H9 (cell line): ENCODE results near the gene CDH20. TPM values are rescaled to one million over a fixed set of nuclear protein-coding genes. Genes with fewer than 3 reads are reported as not detected.

Experiments used
- DNase-seq: peaks from one replicate; pipeline ENCODE4 v3.0.0-alpha.2; 2017
- H2AFZ ChIP-seq: one replicate; pipeline ENCODE4 v1.6.1; 2013; ENCODE audit warnings: mild to moderate bottlenecking, low read length, control low read depth, moderate library complexity
- H2AK5ac ChIP-seq: 2 replicates; pipeline ENCODE4 v1.6.1; 2013; ENCODE audit warnings: low read length, control low read depth, mixed read lengths; ENCODE audit not compliant: insufficient read length
- H2BK120ac ChIP-seq: one replicate; pipeline ENCODE4 v1.6.1; 2013; ENCODE audit warnings: low read depth, mild to moderate bottlenecking, low read length, control low read depth, inconsistent platforms; ENCODE audit not compliant: poor library complexity, severe bottlenecking
- H2BK12ac ChIP-seq: 2 replicates; pipeline ENCODE4 v1.6.1; 2013; ENCODE audit warnings: low read length, control low read depth, mixed read lengths, low read depth; ENCODE audit not compliant: insufficient read length
- H2BK15ac ChIP-seq: 2 replicates; pipeline ENCODE4 v1.6.1; 2013; ENCODE audit warnings: low read depth, low read length, control low read depth
- H2BK20ac ChIP-seq: one replicate; pipeline ENCODE4 v1.6.1; 2013; ENCODE audit warnings: low read depth, mild to moderate bottlenecking, low read length, control low read depth, inconsistent platforms; ENCODE audit not compliant: poor library complexity, severe bottlenecking
- H2BK5ac ChIP-seq: 2 replicates; pipeline ENCODE4 v1.6.1; 2013; ENCODE audit warnings: low read length, control low read depth, mixed read lengths; ENCODE audit not compliant: insufficient read length
- H3K14ac ChIP-seq: 2 replicates; pipeline ENCODE4 v1.6.1; 2013; ENCODE audit warnings: low read length, control low read depth; ENCODE audit not compliant: insufficient read depth
- H3K18ac ChIP-seq: 2 replicates; pipeline ENCODE4 v1.6.1; 2013; ENCODE audit warnings: low read depth, mild to moderate bottlenecking, mixed read lengths, low read length, control low read depth; ENCODE audit not compliant: insufficient read length
- H3K23ac ChIP-seq: 2 replicates; pipeline ENCODE4 v1.6.1; 2013; ENCODE audit warnings: low read length, control low read depth, mixed read lengths, low read depth; ENCODE audit not compliant: insufficient read length
- H3K23me2 ChIP-seq: 2 replicates; pipeline ENCODE4 v1.6.1; 2013; ENCODE audit warnings: low read depth, mild to moderate bottlenecking, mixed read lengths, low read length, control low read depth; ENCODE audit not compliant: insufficient read length, poor library complexity, severe bottlenecking
- H3K27ac ChIP-seq: 2 replicates; pipeline ENCODE4 v1.5.1; 2013; ENCODE audit warnings: low read length, control low read depth, mixed read lengths, low read depth; ENCODE audit not compliant: insufficient read length
- H3K27me3 ChIP-seq: 2 replicates; pipeline ENCODE4 v1.6.1; 2013; ENCODE audit warnings: low read length, control low read depth, inconsistent platforms; ENCODE audit not compliant: insufficient read depth
- H3K4ac ChIP-seq: 2 replicates; pipeline ENCODE4 v1.6.1; 2013; ENCODE audit warnings: low read depth, mild to moderate bottlenecking, control low read depth, inconsistent platforms, low read length, moderate library complexity
- H3K4me1 ChIP-seq: 2 replicates; pipeline ENCODE4 v1.6.1; 2013; ENCODE audit warnings: low read length, control low read depth, inconsistent platforms; ENCODE audit not compliant: insufficient read depth
- H3K4me2 ChIP-seq: 2 replicates; pipeline ENCODE4 v1.6.1; 2013; ENCODE audit warnings: low read length, control low read depth, mixed read lengths; ENCODE audit not compliant: insufficient read length, insufficient read depth
- H3K56ac ChIP-seq: 2 replicates; pipeline ENCODE4 v1.6.1; 2013; ENCODE audit warnings: low read depth, mild to moderate bottlenecking, mixed read lengths, low read length, control low read depth; ENCODE audit not compliant: insufficient read length
- H3K79me1 ChIP-seq: 2 replicates; pipeline ENCODE4 v1.6.1; 2013; ENCODE audit warnings: low read depth, mild to moderate bottlenecking, moderate library complexity, low read length, control low read depth, inconsistent platforms; ENCODE audit not compliant: insufficient read depth, poor library complexity, severe bottlenecking
- H3K79me2 ChIP-seq: 2 replicates; pipeline ENCODE4 v1.6.1; 2013; ENCODE audit warnings: low read length, control low read depth, inconsistent platforms; ENCODE audit not compliant: insufficient read depth
- H3K9ac ChIP-seq: 2 replicates; pipeline ENCODE4 v1.6.1; 2013; ENCODE audit warnings: low read length, control low read depth, mixed read lengths; ENCODE audit not compliant: insufficient read length; ENCODE audit errors: extremely low read depth
- H3K9me3 ChIP-seq: one replicate; pipeline ENCODE4 v1.6.1; 2013; ENCODE audit warnings: low read depth, low read length, inconsistent platforms; ENCODE audit not compliant: control insufficient read depth
- H3T11ph ChIP-seq: one replicate; pipeline ENCODE4 v1.6.1; 2013; ENCODE audit warnings: mild to moderate bottlenecking, low read length, control low read depth, inconsistent platforms
- H4K20me1 ChIP-seq: one replicate; pipeline ENCODE4 v1.6.1; 2013; ENCODE audit not compliant: control insufficient read depth, insufficient read length, insufficient read depth
- H4K5ac ChIP-seq: 2 replicates; pipeline ENCODE4 v1.6.1; 2013; ENCODE audit warnings: low read depth, mild to moderate bottlenecking, mixed read lengths, low read length, control low read depth; ENCODE audit not compliant: insufficient read length
- H4K8ac ChIP-seq: replicated peaks from 2 replicates; pipeline ENCODE4 v1.6.1; 2013; ENCODE audit warnings: low read length, control low read depth, mixed read lengths, low read depth; ENCODE audit not compliant: insufficient read length
- H4K91ac ChIP-seq: 2 replicates; pipeline ENCODE4 v1.6.1; 2013; ENCODE audit warnings: low read depth, mild to moderate bottlenecking, moderate library complexity, mixed read lengths, low read length, control low read depth; ENCODE audit not compliant: insufficient read length
- H3K27ac Mint-ChIP-seq, 3 experiments: 2 replicates in 2 of 3; 3 replicates in 1 of 3; pipeline ENCODE4 v1.8.0; 2020 to 2021; ENCODE audit warnings: mixed read lengths in 3 of 3, mild to moderate bottlenecking in 1 of 3, moderate library complexity in 1 of 3
- H3K27me3 Mint-ChIP-seq: 2 replicates; pipeline ENCODE4 v1.8.0; 2021; ENCODE audit warnings: low read depth, mild to moderate bottlenecking, moderate library complexity, mixed read lengths
- H3K36me3 Mint-ChIP-seq, 3 experiments: 2 replicates in 2 of 3; 3 replicates in 1 of 3; pipeline ENCODE4 v1.8.0; 2020 to 2021; ENCODE audit warnings: low read depth in 3 of 3, mixed read lengths in 3 of 3; ENCODE audit not compliant: insufficient read depth in 1 of 3
- H3K4me1 Mint-ChIP-seq, 2 experiments: 2 replicates each; pipeline ENCODE4 v1.8.0; 2020; ENCODE audit warnings: mixed read lengths in 2 of 2
- H3K4me3 Mint-ChIP-seq, 2 experiments: 2 replicates in 1 of 2; 3 replicates in 1 of 2; pipeline ENCODE4 v1.8.0; 2020 to 2021; ENCODE audit warnings: mild to moderate bottlenecking in 2 of 2, mixed read lengths in 2 of 2, moderate library complexity in 1 of 2
- H3K9me3 Mint-ChIP-seq, 2 experiments: 2 replicates in 1 of 2; 3 replicates in 1 of 2; pipeline ENCODE4 v1.8.0; 2020; ENCODE audit warnings: mild to moderate bottlenecking in 2 of 2, mixed read lengths in 2 of 2, moderate library complexity in 1 of 2
- CTCF ChIP-seq: fragments of 200-600 bp; sonication (generic); conservative IDR thresholded peaks from 3 replicates; pipeline ENCODE4 v1.8.0; 2021; ENCODE audit warnings: antibody characterized with exemption, mild to moderate bottlenecking
- total RNA-seq: library from RNA; stranded (reverse); gene quantifications from 2 replicates; pipeline ENCODE4 v1.2.1, GENCODE V29; 2021

Gene CDH20
- total RNA-seq, 1 experiment from 2014 or later = not detected

GRCh38 chr18:61591253-61591652 is 258.0 kb downstream of the CDH20 start:
- Histone ChIP-seq H2BK12ac (no peak overlapping the region), H2AK5ac (no peak overlapping the region), H3K9ac (no peak overlapping the region), H2BK5ac (no peak overlapping the region), H3K27ac (no peak overlapping the region), H3K27me3 (no peaks in the 10 kb centered on the region), H3K9me3 (no peaks in the 10 kb centered on the region), H3K23ac (no peak overlapping the region), H4K91ac (no peak overlapping the region), H3K4me1 (no peaks in the 10 kb centered on the region), H3T11ph (no peak overlapping the region), H3K79me1 (no peaks in the 10 kb centered on the region), H2AFZ (no peak overlapping the region), H3K4ac (no peak overlapping the region), H3K79me2 (no peaks in the 10 kb centered on the region), H2BK15ac (no peak overlapping the region), H4K5ac (no peak overlapping the region), H2BK20ac (no peak overlapping the region), H2BK120ac (no peak overlapping the region), H4K20me1 (no peaks in the 10 kb centered on the region), H3K14ac (no peak overlapping the region), H3K23me2 (no peaks in the 10 kb centered on the region), H3K4me2 (no peak overlapping the region), H4K8ac (no peak overlapping the region), H3K18ac (no peak overlapping the region), H3K56ac (no peak overlapping the region)
- no peak for DNase-seq
- Mint-ChIP-seq H3K27me3 (peaks cover 2% of the 10 kb centered on the region), H3K4me1 (no peaks in the 10 kb centered on the region), H3K27ac (no peak overlapping the region), H3K36me3 (no peaks in the 10 kb centered on the region), H3K9me3 (no peaks in the 10 kb centered on the region), H3K4me3 (no peak overlapping the region)
- no peak for TF ChIP-seq CTCF
